Smooth muscle cell (in vitro differentiated cells): ENCODE data around the gene CHD6. TPM values are rescaled to one million over a fixed set of nuclear protein-coding genes. Genes with fewer than 3 reads are reported as not detected.
A peak's percentile ranks its signal among the peaks of the same experiment; 100 is the strongest.

ENCODE experiments used
- DNase-seq: peaks from one replicate; lab custom pipeline; 2025; ENCODE audit not compliant: unreplicated experiment; lab: John Stamatoyannopoulos, UW
- H2AFZ ChIP-seq: fragments of 200-600 bp; sonication (generic); 2 replicates; pipeline ENCODE4 v1.6.0; 2016; ENCODE audit warnings: antibody characterized with exemption, low read depth, mild to moderate bottlenecking
- H3F3A ChIP-seq: fragments of 200-600 bp; sonication (generic); 2 replicates; pipeline ENCODE4 v1.6.0; 2017; ENCODE audit warnings: antibody characterized with exemption, low read depth
- H3K27ac ChIP-seq: fragments of 200-600 bp; sonication (generic); 2 replicates; pipeline ENCODE4 v1.5.1; 2016; ENCODE audit warnings: low read depth, mild to moderate bottlenecking
- H3K27me3 ChIP-seq: fragments of 200-600 bp; sonication (generic); 2 replicates; pipeline ENCODE4 v1.6.1; 2016; ENCODE audit warnings: low read depth, mild to moderate bottlenecking
- H3K36me3 ChIP-seq: fragments of 200-600 bp; sonication (generic); 2 replicates; pipeline ENCODE4 v1.5.1; 2016; ENCODE audit warnings: low read depth
- H3K4me1 ChIP-seq: fragments of 200-600 bp; sonication (generic); 2 replicates; pipeline ENCODE4 v1.5.1; 2016; ENCODE audit warnings: low read depth
- H3K4me2 ChIP-seq: fragments of 200-600 bp; sonication (generic); 2 replicates; pipeline ENCODE4 v1.6.0; 2016; ENCODE audit warnings: mild to moderate bottlenecking
- H3K4me3 ChIP-seq: fragments of 200-600 bp; sonication (generic); 2 replicates; pipeline ENCODE4 v1.5.1; 2016; ENCODE audit warnings: mild to moderate bottlenecking
- H3K79me2 ChIP-seq: fragments of 200-600 bp; sonication (generic); 2 replicates; pipeline ENCODE4 v1.6.0; 2016; ENCODE audit warnings: low read depth, mild to moderate bottlenecking
- H3K9ac ChIP-seq: fragments of 200-600 bp; sonication (generic); 2 replicates; pipeline ENCODE4 v1.6.0; 2016; ENCODE audit warnings: low read depth
- H3K9me3 ChIP-seq: fragments of 200-600 bp; sonication (generic); replicated peaks from 2 replicates; pipeline ENCODE4 v1.5.1; 2016; ENCODE audit warnings: low read depth
- H4K20me1 ChIP-seq: fragments of 200-600 bp; sonication (generic); 2 replicates; pipeline ENCODE4 v1.6.0; 2016; ENCODE audit warnings: low read depth
- WGBS: methylation state at CpG from one replicate; pipeline ENCODE4 v1.1.7; 2016; ENCODE audit warnings: low lambda C conversion rate; 5-methylcytosine and 5-hydroxymethylcytosine counted together
- polyA plus RNA-seq: library from polyadenylated mRNA; unstranded; fragments of >200 nt; fragmentation: Nextera tagmentation; extraction: Ambion mirVana; gene quantifications from 2 replicates; pipeline ENCODE4 v1.2.1, GENCODE V29; 2016
- total RNA-seq: library from RNA; depleted of rRNA; stranded (reverse); fragments of >200 nt; gene quantifications from 2 replicates; pipeline ENCODE4 v1.2.3, GENCODE V29; 2014
- TF ChIP-seq, protein P1 (sequence below): fragments of 200-600 bp; sonication (generic); IDR thresholded peaks from 2 replicates; pipeline ENCODE4 v1.5.1; 2017; ENCODE audit warnings: borderline replicate concordance, mild to moderate bottlenecking, antibody characterized with exemption; ENCODE audit not compliant: insufficient read depth, poor library complexity, severe bottlenecking

The CHD6 gene
- total and polyA plus RNA-seq, 2 experiments from 2014 or later = 41.7 to 47.8 TPM

DNA sequence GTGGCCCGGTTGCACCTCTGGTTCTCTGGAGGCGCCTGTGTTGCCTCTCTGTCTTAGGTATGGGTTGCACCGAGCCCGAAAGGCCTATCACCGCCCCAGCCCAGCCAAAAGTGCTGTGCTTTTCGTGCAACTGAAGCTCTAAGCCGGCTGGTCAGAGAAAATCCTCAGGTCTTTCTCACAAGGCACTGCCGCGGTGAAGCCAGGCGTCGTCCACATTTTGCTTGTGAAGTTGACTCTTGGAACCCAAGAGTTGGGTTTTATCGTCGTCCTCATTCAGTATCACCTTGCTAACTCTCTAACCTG lies 250.8 kb downstream of the CHD6 start:
- WGBS = 71% methylated on average over 13 of the region's 13 CpGs

DNA sequence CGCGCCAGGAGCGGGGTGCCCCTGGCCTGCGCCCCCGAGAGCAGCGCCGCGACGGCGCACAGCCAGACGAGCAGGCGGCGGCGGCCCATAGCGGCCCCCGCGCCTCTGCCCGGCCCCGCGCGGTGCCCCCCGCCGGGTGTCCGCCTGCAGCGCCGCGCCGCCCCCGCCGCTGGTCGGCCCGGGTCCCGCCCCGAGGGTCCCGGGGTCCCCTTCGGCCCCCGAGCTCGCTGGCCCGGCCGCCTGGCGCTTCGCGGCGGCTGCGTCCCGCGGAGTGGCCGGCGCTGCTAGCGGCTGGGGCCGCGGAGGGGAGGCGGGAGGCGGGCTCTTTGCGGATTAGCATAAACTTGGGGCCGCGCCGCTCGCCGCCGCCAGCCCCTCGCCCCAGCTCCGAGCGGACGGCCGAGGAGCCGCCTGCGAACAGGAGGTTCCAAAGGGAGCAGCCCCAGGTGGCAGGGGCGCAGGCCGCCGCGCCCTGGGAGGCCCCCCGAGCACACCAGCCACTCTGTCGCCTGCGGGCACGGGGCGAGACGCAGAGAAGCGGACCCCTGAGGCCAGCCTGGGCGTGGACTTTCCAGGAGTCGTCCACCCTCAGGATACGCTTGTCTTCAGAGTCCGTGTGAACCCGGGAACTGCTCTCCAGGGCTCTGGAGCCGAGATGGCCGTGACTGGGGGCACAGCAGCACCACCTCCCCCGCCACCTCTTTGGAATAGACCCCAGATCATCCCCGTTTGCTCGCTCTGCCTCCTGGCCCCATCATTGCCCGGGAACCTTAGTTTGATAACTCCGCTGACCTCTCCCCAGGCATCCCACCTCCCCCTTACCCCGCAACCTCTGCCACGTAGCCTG lies 251.4 kb downstream of the CHD6 start, which contains the start of gene EMILIN3:
Gene EMILIN3 (minus strand): TSS at position 273 of the 847 bp plus-strand sequence. CDS start 184 bp downstream, at position 89.
- H4K20me1 ChIP-seq = no peaks in the 10 kb centered on the region

More for the DNA sequence above, 250.8 kb downstream of the CHD6 start:
- H3K9me3 ChIP-seq = no peaks in the 10 kb centered on the region
- H2AFZ ChIP-seq = no peak overlapping the region
- no peaks in the 10 kb centered on the region for H3K36me3 ChIP-seq
- H3F3A ChIP-seq = no peaks in the 10 kb centered on the region
- no peak overlapping the region for H3K4me3 ChIP-seq
- peaks cover 39% of the 10 kb centered on the region for H3K27me3 ChIP-seq
- no peaks in the 10 kb centered on the region for H3K79me2 ChIP-seq
- H3K4me1 ChIP-seq = peaks cover 6% of the 10 kb centered on the region
- no peak for DNase-seq
- no peak overlapping the region for H3K27ac ChIP-seq
- no peaks in the 10 kb centered on the region for H4K20me1 ChIP-seq
- no peak overlapping the region for H3K4me2 ChIP-seq
- TF ChIP-seq, protein P1, sequence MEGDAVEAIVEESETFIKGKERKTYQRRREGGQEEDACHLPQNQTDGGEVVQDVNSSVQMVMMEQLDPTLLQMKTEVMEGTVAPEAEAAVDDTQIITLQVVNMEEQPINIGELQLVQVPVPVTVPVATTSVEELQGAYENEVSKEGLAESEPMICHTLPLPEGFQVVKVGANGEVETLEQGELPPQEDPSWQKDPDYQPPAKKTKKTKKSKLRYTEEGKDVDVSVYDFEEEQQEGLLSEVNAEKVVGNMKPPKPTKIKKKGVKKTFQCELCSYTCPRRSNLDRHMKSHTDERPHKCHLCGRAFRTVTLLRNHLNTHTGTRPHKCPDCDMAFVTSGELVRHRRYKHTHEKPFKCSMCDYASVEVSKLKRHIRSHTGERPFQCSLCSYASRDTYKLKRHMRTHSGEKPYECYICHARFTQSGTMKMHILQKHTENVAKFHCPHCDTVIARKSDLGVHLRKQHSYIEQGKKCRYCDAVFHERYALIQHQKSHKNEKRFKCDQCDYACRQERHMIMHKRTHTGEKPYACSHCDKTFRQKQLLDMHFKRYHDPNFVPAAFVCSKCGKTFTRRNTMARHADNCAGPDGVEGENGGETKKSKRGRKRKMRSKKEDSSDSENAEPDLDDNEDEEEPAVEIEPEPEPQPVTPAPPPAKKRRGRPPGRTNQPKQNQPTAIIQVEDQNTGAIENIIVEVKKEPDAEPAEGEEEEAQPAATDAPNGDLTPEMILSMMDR = no peak
- no peak overlapping the region for H3K9ac ChIP-seq

DNA sequence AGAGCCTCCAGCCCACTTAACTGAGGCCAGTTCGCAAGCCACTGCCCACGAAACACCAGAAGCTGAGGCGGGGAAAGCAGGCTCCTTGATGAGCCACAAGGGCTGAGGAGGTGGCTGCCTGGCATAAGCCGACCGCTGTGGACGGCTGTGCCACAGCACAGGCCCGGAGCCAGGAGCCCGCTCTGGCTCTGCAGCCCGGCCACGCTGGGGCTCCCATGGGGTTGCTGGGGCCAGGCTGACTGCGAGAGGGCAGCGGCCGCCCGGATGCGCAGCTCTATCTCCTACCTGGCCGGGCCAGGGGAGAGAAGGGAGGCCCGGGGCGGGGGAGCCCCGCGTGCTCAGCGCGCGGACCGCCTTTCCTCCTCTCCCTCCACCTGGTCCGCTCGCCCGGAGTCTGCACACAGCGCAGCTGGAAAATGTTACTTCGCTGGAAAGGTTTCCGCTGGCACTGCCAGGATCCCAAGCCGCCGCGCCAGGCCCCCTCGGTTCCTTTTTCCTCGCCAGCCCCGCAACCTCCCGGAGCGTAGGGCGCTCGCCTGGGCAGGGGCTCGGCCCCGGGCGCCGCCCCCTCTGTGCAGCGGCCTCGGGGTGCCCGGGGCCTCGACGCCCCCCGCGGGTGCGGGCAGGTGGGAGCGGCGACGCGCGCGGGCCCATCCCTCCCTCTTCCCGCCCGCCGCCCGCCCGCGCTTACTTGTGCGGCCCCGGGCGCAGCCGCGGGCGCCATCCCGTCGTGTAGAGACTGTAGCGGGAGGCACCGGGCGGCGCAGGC lies 252.2 kb downstream of the CHD6 start:
- Histone ChIP-seq H3K9me3 (no peaks in the 10 kb centered on the region), H2AFZ (no peak overlapping the region)

More for the DNA sequence above, 251.4 kb downstream of the CHD6 start, which contains the start of gene EMILIN3:
- Histone ChIP-seq H3F3A (no peaks in the 10 kb centered on the region), H3K27me3 (peaks cover 39% of the 10 kb centered on the region), H3K9me3 (no peaks in the 10 kb centered on the region), H3K4me2 (peak within 1 kb of the TSS; percentile 86), H3K9ac (no peak within 1 kb of the TSS), H3K27ac (no peak within 1 kb of the TSS), H3K36me3 (no peaks in the 10 kb centered on the region), H3K79me2 (no peaks in the 10 kb centered on the region), H3K4me3 (peak within 1 kb of the TSS; percentile 46), H2AFZ (no peak within 1 kb of the TSS), H3K4me1 (peaks cover 6% of the 10 kb centered on the region)
- TF ChIP-seq, protein P1 = no peak
- no peak for DNase-seq
- 14% methylated on average over 37 of the region's 93 CpGs for WGBS

More for the DNA sequence above, 252.2 kb downstream of the CHD6 start:
- Histone ChIP-seq H3K9ac (no peak overlapping the region), H3K79me2 (no peaks in the 10 kb centered on the region), H3K4me2 (peak overlapping the region; percentile 84), H3K27ac (no peak overlapping the region), H3K4me1 (peaks cover 6% of the 10 kb centered on the region), H3K27me3 (peaks cover 39% of the 10 kb centered on the region), H3K36me3 (no peaks in the 10 kb centered on the region), H3K4me3 (peak overlapping the region; percentile 38), H4K20me1 (no peaks in the 10 kb centered on the region), H3F3A (no peaks in the 10 kb centered on the region)
- 18% methylated on average over 28 of the region's 76 CpGs for WGBS
- TF ChIP-seq, protein P1 = no peak
- no peak for DNase-seq
